A549 treated with Hydrocortisone at 1 μM for 4 hours (cell line): ENCODE data around the gene CD247. TPM values are rescaled to one million over a fixed set of nuclear protein-coding genes. Genes with fewer than 3 reads are reported as not detected.

Experiments
- total RNA-seq: library from RNA; stranded (reverse); fragments of 200-300 nt; extraction: Qiagen RNA extraction; gene quantifications from 5 replicates; pipeline ENCODE4 v1.2.3, GENCODE V29; 2022

Gene CD247
- total RNA-seq = 0.38 to 0.83 TPM (median 0.61 TPM) in 5 replicates

GRCh38 chr1:167518331-167518700 lies at the start of gene CD247:
CD247 (minus strand) TSS chr1:167518529; CDS start chr1:167518465, 64 bp downstream.

GRCh38 chr1:167553136-167554027 lies 35.1 kb upstream of the CD247 start, which contains the start of gene CREG1:
CREG1 (minus strand) TSS chr1:167553762.

Other genes with a start within 250 kb of the CD247 start
- 77.7 to 91.2 TPM (median 88.5 TPM) in 5 replicates for gene CREG1, start 35.2 kb upstream of the CD247 start, total RNA-seq
- gene RCSD1, start 111.7 kb upstream of the CD247 start, total RNA-seq = 0.06 to 0.21 TPM (median 0.06 TPM) in 3 of 5 replicates, not detected in the others
- 104 to 126 TPM (median 114 TPM) in 5 replicates for gene MPZL1, start 203.5 kb upstream of the CD247 start, total RNA-seq